WTC11 (cell line): ENCODE results near the gene FBXW4.

Source experiments
- NFATC4 ChIP-seq: fragments of 250-450 bp; sonication (Bioruptor Pico); IDR thresholded peaks from 2 replicates; pipeline ENCODE4 v1.9.0; 2021; ENCODE audit warnings: mild to moderate bottlenecking
- NFYB ChIP-seq: sonication (generic); formaldehyde crosslinking; conservative IDR thresholded peaks from 2 replicates; pipeline ENCODE4 v1.8.0; 2022; ENCODE audit warnings: low read depth, missing genetic modification reagents
- TF ChIP-seq, protein P1 (sequence below): fragments of 200-600 bp; IDR thresholded peaks from 2 replicates; pipeline ENCODE4 v1.8.0; 2022; ENCODE audit warnings: antibody characterized with exemption
- TF ChIP-seq, protein P2 (sequence below): sonication (generic); formaldehyde crosslinking; IDR thresholded peaks from 2 replicates; pipeline ENCODE4 v1.8.1; 2023; ENCODE audit warnings: mild to moderate bottlenecking, missing genetic modification reagents, borderline replicate concordance

DNA sequence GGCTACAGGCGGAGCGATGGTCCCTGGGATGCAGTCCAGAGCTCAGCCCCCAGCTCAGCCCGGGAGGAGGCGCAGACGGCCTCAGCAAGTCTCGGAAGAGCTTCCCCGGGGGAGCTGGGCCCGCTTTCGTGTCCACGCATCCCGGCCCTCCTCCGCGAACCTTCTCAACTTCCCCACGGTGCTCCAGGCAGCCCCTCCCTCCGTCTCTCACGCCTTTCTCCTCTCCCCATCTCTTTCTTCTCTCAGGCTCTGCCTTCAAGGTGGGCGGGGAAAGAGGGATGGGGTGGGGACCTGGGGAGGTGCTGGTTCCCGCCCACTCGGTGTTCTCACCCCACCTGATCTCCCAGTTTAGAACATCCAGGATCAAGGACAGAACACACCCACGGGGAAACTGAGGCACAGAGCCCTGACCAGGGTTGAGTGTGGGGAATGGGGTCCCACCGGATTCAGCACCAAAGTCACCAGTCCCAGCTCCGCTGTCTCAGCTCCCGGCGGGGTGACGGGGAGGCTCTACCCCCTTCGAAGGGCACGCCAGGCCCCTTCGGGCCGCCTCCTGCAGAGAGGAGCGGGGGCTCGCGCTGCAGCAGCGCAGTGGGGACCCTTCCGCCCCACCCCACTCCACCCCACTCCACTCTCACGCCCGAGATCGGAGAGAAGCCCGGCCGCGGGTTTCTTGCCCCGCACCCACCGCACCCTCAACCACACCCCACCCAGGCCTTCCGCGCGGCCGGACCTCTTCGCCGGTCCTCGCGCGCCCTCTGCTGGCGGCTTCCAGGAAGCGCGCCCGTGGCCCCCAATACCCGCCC is 125.1 kb downstream of the FBXW4 start:
- TF ChIP-seq, protein P1, sequence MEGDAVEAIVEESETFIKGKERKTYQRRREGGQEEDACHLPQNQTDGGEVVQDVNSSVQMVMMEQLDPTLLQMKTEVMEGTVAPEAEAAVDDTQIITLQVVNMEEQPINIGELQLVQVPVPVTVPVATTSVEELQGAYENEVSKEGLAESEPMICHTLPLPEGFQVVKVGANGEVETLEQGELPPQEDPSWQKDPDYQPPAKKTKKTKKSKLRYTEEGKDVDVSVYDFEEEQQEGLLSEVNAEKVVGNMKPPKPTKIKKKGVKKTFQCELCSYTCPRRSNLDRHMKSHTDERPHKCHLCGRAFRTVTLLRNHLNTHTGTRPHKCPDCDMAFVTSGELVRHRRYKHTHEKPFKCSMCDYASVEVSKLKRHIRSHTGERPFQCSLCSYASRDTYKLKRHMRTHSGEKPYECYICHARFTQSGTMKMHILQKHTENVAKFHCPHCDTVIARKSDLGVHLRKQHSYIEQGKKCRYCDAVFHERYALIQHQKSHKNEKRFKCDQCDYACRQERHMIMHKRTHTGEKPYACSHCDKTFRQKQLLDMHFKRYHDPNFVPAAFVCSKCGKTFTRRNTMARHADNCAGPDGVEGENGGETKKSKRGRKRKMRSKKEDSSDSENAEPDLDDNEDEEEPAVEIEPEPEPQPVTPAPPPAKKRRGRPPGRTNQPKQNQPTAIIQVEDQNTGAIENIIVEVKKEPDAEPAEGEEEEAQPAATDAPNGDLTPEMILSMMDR: peak; percentile 95
- TF ChIP-seq, protein P2, sequence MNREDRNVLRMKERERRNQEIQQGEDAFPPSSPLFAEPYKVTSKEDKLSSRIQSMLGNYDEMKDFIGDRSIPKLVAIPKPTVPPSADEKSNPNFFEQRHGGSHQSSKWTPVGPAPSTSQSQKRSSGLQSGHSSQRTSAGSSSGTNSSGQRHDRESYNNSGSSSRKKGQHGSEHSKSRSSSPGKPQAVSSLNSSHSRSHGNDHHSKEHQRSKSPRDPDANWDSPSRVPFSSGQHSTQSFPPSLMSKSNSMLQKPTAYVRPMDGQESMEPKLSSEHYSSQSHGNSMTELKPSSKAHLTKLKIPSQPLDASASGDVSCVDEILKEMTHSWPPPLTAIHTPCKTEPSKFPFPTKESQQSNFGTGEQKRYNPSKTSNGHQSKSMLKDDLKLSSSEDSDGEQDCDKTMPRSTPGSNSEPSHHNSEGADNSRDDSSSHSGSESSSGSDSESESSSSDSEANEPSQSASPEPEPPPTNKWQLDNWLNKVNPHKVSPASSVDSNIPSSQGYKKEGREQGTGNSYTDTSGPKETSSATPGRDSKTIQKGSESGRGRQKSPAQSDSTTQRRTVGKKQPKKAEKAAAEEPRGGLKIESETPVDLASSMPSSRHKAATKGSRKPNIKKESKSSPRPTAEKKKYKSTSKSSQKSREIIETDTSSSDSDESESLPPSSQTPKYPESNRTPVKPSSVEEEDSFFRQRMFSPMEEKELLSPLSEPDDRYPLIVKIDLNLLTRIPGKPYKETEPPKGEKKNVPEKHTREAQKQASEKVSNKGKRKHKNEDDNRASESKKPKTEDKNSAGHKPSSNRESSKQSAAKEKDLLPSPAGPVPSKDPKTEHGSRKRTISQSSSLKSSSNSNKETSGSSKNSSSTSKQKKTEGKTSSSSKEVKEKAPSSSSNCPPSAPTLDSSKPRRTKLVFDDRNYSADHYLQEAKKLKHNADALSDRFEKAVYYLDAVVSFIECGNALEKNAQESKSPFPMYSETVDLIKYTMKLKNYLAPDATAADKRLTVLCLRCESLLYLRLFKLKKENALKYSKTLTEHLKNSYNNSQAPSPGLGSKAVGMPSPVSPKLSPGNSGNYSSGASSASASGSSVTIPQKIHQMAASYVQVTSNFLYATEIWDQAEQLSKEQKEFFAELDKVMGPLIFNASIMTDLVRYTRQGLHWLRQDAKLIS: no peak
- TF ChIP-seq NFYB (CRISPR knock-in tag): no peak
- no peak for TF ChIP-seq NFATC4 (CRISPR knock-in tag)
